Measurements from ENCODE around the gene TSPY1.
"Not testable (repeated sequence)": the region's sequence is repeated elsewhere in the genome, so short reads cannot be mapped to it uniquely, and the experiment has no call there.

The TSPY1 gene, protein sequence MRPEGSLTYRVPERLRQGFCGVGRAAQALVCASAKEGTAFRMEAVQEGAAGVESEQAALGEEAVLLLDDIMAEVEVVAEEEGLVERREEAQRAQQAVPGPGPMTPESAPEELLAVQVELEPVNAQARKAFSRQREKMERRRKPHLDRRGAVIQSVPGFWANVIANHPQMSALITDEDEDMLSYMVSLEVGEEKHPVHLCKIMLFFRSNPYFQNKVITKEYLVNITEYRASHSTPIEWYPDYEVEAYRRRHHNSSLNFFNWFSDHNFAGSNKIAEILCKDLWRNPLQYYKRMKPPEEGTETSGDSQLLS

DNA sequence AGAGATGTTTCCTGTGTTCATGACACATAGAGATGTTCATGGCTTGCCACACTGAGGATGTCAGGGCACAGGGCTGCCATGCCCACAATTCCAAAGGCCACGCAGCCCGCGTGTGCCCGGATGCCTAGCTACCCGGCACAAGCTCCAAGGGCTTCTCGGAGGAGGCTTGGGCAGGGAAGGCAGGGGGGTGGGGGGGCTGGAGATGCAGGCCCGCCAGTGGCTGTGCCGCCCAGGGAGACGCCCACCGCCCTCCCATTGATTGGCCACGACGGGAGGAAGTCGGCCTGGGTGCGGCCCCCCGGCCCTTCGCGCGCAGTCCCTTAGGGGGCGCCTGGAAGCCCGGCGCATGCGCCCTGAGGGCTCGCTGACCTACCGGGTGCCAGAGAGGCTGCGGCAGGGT, at the start of gene TSPY1:
TSPY1 (plus strand) TSS at position 301 of the 400 bp plus-strand sequence; CDS start at position 347, 46 bp downstream.
- not testable (repeated sequence) for DNase-seq

DNA sequence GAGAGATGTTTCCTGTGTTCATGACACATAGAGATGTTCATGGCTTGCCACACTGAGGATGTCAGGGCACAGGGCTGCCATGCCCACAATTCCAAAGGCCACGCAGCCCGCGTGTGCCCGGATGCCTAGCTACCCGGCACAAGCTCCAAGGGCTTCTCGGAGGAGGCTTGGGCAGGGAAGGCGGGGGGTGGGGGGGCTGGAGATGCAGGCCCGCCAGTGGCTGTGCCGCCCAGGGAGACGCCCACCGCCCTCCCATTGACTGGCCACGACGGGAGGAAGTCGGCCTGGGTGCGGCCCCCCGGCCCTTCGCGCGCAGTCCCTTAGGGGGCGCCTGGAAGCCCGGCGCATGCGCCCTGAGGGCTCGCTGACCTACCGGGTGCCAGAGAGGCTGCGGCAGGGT, 20.2 kb downstream of the TSPY1 start, which contains the start of gene TSPY9:
TSPY9 (plus strand) TSS at position 301 of the 400 bp plus-strand sequence; CDS start at position 347, 46 bp downstream.
- DNase-seq, result not testable (repeated sequence)

DNA sequence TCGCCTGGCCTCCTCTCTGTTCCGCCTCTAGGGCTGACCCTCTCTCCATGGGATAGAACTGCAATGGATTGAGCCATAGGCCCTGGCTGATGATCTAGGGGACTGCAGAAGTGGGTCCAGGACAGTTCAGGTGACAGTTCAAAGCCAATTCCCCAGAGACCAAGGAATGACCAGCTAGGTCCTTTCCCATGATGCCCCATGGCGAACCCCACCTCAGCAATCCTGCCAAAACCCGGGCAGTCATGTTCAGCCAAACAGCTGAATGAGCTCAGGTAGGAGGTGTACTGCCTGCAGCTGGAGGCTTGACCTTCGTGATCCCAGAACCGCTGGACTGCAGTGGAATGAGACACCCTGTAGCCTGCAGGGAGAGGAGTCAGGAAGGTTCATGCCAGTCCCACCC, 37.6 kb downstream of the TSPY1 start:
- DNase-seq, result not testable (repeated sequence)

- DNase-seq, result not testable (repeated sequence)
Observed at GRCh38 chrY:9516287-9516686, 49.5 kb downstream of the TSPY1 start.

All from NCI-H2081 (cell line).